Fibroblast of pulmonary artery (primary cell): Measurements from ENCODE around the gene SCN2B.

Experiments used
- DNase-seq: peaks from one replicate; pipeline ENCODE4 v3.0.0-alpha.2; 2010; ENCODE audit warnings: low read depth
- H3K4me3 ChIP-seq: replicated peaks from 2 replicates; pipeline ENCODE4 v1.5.1; 2011; ENCODE audit warnings: low read depth, mild to moderate bottlenecking, control low read depth, low read length, moderate library complexity
- TF ChIP-seq, protein P1 (sequence below): IDR thresholded peaks from 2 replicates; pipeline ENCODE4 v1.5.1; 2011; ENCODE audit warnings: mild to moderate bottlenecking, control low read depth, low read length, inconsistent platforms; ENCODE audit errors: missing control alignments

The SCN2B gene

DNA sequence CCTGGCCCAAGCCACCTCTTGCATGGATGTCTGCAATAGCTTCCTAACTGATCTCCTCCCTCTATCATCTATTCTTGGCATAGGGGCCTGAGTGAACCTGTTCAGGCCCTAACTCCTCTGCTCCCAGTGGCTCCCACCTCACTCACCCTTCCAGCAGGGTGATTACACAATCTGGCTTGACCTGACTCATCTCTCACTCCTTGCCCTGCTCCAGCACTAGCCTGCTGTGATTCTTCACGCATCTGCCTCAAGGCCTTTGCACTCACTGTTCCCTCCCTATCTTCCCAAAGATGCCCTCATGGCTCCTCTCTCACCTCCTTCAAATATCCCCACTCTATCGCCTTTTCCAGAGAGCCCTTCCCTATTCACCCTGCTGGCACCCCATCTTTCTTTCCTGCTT is 34.4 kb downstream of the SCN2B start:
- TF ChIP-seq, protein P1, sequence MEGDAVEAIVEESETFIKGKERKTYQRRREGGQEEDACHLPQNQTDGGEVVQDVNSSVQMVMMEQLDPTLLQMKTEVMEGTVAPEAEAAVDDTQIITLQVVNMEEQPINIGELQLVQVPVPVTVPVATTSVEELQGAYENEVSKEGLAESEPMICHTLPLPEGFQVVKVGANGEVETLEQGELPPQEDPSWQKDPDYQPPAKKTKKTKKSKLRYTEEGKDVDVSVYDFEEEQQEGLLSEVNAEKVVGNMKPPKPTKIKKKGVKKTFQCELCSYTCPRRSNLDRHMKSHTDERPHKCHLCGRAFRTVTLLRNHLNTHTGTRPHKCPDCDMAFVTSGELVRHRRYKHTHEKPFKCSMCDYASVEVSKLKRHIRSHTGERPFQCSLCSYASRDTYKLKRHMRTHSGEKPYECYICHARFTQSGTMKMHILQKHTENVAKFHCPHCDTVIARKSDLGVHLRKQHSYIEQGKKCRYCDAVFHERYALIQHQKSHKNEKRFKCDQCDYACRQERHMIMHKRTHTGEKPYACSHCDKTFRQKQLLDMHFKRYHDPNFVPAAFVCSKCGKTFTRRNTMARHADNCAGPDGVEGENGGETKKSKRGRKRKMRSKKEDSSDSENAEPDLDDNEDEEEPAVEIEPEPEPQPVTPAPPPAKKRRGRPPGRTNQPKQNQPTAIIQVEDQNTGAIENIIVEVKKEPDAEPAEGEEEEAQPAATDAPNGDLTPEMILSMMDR = no peak
- H3K4me3 ChIP-seq = no peak overlapping the region
- DNase-seq = no peak

DNA sequence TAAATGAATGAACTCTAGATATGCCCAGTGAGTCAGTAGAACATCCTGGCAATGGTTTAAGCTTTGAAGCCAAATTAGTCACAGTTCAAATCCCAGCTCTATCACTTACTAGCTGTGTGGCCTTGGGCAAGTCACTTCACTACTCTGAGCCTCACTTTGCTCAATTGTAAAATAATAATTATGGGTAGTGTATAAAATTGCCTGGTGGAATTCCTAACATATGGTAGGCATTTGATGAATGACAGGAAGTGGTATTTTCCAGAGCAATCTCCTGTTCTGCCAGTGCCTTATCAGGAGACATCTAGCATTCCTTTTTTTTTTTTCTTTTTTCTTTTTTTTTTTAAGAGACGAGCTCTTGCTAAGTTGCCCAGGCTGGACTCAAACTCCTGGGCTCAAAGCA is 36.9 kb downstream of the SCN2B start:
- no peak overlapping the region for H3K4me3 ChIP-seq
- TF ChIP-seq, protein P1 = no peak
- no peak for DNase-seq

DNA sequence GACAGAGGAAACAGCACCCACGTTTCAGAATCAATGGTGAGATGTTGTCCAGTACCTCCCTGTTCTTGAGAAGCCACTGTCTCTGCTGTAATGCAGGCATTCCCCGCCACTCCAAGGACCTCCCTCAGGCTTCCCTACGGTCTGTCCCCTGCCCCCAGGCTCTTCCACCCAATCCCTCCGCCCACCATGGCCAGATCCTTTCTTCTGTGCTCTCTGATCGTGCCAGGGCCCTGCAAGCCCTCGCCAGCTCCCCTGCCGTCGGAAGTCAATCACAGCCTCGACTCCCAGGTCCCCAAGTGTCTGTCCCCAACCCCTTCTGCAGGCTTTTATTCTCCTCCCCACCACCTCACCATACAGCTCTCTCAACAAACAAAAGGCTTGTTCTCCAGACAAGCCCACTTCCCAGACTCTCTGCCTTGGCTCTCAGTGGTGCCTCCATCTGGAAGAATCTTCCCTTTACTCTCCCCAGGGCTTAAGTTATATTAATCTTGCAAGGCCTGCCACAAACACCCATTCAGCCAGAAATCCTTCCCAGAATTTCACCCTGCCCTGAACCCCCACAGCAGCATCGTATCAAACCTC is 37.5 kb downstream of the SCN2B start:
- no peak overlapping the region for H3K4me3 ChIP-seq
- no peak for DNase-seq
- TF ChIP-seq, protein P1 = no peak

DNA sequence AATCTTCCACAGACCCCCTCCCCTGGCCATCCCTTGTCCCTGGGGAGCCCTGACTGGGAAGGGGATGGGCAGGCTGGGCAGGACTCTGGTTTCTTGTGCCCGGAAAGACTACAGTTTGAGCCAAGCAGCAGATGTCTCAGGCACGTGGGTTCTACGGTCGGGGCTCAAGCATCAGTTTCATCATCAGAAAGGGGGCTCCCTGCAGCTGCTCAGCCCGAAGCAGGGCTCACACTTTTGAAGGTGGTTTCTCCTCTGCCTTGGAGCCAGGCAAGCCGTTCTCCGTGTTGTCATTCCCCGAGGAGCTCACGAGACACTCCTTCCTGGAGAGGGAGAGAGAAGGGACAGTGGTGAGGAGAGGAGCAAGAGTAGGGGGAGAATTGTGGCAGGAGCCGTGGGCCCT is 39.6 kb downstream of the SCN2B start:
- DNase-seq = no peak

DNA sequence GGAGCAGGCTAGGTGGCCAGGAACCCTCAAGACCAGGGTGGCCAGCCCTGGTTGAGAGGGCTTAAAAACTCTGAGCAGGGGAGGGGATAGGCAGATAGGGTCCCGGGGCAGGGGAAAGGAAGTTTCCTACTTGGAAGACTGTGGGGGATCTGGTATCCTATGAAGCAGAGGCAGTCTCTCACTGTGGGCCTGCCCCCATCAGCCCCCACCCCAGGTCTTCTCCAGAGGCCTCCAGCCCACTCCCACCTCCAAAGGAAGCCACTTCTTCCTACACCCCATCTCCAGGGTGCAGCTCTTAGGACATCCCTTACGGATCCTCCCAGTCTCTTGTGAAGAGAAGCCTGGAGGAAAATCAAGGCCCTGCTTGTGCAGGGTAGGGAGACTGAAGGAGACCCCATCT is 40.1 kb downstream of the SCN2B start:
- no peak overlapping the region for H3K4me3 ChIP-seq
- DNase-seq = no peak
- TF ChIP-seq, protein P1 = no peak

More for the DNA sequence above, 39.6 kb downstream of the SCN2B start:
- TF ChIP-seq, protein P1 = no peak
- H3K4me3 ChIP-seq = no peak overlapping the region

- TF ChIP-seq, protein P1 = no peak
- no peak overlapping the region for H3K4me3 ChIP-seq
- DNase-seq = no peak
Measured at GRCh38 chr11:118135796-118136165, 40.7 kb downstream of the SCN2B start.

DNA sequence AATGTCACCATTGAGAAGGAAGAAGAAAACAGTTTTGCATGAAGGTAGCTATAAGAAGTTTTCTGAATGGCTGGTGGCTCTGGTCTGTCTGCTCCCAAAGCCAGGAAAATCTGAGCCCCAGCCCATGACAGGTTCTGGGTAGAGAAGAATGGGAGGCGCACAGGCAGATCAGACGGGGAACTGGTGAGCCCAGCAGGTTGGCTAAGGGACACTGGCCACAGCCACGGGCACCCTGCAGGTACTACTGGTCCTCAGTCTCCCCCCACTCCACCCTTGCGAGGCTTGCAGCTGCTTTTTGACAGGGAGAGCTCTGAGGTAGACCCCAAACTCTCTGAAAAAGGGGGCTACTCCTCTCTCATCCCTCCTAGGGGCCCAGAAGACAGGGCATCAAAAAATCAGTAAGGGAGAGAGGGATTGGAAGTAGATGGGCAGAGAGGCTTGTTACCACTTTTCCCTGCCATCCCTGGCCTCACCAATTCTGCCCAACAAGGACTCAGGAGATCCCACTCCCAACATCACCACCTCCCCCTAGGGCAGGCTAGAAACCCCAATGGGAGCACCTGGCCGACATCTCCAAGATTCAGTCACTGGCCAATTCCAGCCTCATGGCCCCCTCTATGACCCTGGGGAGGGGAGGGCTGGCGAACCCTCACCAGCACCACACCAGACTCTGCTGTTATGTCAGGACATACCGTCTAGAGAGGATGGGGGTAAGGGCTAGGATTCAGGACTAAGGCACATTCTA is 41.2 kb downstream of the SCN2B start:
- H3K4me3 ChIP-seq = no peak overlapping the region
- no peak for DNase-seq
- TF ChIP-seq, protein P1 = no peak
